DMS79 (cell line): ENCODE data around the gene MDM4.
"Not testable (repeated sequence)": the region's sequence is repeated elsewhere in the genome, so short reads cannot be mapped to it uniquely, and the experiment has no call there.

ENCODE experiments used
- DNase-seq: peaks from one replicate; lab custom pipeline; 2025; lab: John Stamatoyannopoulos, UW

MDM4 gene

DNA sequence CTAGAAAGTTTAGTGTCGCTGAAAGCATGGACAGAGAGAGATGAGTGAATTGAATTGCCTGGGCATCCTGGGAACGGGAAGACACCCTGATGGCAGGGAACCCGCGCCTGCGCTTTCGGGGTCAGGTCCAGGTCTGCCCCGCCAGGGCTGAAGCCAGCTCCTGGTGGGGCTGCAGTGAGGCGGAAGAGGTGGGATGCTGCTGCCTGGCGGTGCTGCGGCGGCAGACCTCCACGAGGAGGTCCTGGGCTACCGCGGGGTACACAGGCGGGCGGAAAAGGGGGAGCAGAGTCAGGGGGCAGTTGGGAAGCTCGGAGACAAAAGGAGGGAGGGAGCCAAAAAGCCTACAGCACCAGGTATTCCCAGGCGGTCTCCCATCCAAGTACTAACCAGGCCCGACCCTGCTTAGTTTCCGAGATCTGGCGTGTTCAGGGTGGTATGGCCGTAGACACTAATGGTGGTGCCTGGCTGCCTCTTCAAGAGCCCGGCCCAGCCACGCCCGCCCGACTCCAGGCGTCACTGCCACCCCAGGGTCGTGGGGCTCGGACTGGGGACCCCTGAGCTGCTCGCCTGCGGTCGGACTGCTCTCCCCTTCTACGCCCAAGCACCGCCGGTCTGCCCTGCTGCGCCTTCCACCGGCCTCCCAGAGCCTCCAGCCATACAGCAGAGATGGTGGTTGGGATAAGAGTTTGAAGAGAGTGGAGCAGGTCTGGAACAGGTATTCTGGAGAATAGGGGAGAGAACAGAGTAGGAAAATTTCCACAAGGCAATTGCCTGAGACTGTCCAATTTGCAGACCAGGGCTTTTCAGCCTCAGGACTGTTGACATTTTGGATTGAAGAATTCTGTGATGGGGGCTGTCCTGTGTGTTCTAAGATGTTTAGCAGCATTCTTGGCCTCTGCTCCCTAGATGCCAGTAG lies 46.1 kb downstream of the MDM4 start:
- DNase-seq = no peak

DNA sequence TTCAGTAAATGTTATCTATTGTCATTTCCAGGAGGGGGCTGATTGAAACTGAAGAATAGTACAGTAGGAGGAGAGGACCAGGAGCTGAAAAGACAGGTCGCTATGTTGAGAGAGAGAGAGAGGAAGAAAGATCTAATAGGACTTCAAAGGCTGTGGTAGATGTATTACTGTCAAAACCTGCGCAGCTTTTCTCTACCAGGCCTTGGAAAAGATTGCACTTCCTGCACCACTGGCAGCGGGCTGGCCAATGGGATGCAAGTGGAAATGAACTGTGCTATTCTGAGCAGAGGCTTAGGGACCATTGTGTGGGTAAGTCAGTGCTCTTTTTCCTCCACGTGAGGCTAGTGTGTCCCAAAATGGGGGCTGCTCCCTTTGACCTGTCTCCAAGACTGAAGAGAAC lies 47.1 kb downstream of the MDM4 start:
- DNase-seq = no peak

DNA sequence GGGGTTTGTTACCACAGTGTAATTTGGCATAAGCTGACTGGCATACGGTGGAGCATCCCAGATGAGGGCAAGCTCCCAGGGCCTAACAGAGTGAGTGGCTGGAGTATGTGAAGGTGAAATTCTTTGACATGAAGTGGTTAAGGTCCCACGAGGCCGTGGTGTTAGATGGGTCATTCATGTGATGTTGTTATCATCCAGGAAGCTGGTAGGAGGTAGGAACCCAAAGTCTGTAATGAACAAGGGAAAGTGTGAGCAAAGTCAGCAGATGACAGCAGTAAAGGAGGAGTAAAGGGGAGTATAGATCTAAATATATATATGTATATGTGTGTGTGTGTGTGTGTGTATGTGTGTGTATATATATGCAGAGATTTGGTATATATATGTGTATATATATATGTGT lies 47.6 kb downstream of the MDM4 start:
- DNase-seq = no peak

DNA sequence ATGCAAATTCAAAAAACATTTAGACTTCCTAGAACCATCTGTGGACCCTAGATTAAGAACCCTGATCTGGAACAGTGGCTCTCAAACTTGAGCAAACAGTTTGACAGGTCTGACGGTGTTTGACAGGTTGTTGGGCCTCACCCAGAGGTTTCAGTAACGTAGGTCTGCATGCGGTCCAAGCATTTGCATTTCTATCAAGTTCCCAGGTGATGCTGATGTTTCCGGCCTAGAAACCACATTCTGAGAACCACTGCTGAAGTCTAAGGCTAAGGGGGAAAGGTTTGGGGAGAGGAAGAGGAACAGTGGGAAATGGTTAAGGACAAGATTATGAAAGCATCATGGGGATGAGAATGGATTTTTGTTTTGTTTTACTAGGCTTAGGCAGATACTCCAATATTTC lies 48.6 kb downstream of the MDM4 start:
- no peak for DNase-seq

DNA sequence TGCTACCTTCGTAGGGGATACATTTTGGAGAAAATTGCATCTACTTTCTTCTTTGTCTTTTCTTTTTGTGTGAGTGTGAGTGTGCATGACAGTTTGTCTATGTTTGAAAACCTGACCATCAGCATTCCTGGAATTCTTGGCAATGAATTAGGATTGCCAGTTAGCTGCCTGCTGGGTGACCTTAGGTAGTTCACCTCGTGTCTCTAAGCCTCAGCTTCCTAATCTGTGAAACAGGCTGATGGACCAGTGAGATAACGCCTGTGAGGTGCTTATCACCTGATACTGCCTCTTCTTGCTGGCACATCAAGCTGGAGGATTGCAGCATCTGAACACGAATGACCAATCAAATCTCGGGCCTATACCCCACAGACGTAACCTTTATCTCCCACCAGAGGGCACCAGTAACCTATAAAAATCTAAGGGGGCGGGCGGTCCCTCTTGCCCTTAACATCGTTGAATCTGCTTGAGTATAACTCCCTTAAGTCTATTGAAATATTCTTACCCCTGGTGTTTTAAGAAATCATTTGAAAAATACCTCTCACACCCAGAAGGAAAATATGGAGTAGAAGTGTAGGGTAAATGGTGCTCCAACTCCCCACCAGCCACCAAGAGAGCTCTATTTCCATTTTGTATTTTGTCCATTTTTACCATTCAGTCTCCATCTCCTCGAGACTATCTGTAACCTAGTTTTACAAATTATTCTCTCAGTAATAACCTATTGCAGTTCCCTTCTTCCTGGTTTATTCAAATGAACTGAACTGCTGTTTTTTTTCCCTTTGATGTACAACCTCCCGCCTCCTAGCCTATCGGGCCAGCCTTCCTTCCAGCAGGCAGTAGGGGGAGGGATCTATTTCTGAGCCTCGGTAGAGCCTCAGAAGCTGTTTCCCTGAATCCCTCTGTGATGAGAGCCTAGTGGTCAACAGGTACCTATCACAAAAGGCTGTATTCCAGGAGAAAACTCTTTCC lies 49.7 kb downstream of the MDM4 start:
- peak; percentile 65 for DNase-seq

DNA sequence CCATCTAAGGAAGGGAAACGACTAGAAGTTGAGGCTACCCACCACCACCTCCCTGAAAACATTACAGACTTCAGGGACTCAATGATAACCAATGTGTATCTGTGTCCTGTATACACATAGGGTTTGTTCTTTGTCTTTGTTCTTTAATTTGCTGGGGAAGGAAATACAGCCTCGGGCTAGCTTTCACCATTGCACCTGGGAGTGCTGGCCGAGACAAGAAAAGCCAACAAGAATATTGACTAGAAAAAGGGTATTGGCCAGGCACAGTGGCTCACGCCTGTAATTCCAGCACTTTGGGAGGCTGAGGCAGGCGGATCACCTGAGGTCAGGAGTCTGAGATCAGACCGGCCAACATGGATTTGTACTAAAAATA lies 50.4 kb downstream of the MDM4 start:
- DNase-seq = no peak

DNA sequence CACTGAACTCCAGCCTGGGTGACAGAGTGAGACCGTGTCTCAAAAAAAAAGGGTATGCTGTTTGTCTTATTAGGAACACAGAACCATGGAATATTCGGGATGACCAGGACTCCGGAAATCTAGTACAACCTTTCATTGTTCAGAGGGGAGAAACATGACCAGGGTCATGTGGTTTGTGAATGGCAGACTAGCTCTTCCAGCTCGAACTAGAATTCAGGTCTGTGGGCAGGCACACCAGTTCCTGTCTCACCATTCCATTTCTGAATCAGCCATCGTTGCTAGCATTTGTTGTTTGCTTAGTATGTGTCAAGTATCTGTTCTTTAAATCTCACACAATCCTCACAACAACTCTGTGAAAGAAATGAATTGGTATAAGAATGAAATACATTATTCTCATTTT lies 50.9 kb downstream of the MDM4 start:
- no peak for DNase-seq

DNA sequence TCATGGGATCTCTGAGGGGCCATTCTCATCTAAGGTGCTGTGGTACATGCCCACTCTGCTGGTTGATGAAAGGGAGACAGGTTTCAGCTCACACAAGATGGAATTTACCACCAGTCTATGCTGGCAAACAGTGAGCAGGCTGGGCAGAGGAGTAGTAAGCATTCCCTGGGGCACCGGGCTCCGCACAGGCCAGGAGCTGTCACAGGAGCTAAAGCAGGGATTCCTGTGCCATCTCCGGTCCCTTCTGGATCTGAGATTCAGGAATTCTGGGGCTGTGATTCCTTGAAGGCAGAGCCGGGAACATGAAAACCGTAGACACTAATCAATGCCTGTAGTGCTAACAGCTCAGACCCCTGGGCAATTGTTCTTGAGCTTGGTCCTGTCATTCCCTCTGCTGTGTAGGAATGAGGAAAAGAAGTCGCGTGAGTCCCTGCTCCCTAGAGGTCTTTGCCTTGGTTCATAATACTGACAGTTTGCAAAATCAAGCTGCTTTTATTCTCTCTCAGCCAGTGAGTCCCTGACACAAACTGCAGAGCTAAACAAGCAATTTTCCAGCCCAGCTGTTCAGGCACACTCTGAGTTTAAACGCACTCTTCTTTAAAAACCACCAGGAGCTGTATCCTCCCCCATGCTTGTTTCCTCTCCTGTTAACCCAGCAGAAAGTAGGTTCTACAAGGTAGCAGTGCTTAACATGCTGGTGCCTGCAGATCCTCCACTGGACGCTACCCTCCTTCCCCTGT lies 52.5 kb downstream of the MDM4 start:
- no peak for DNase-seq

DNA sequence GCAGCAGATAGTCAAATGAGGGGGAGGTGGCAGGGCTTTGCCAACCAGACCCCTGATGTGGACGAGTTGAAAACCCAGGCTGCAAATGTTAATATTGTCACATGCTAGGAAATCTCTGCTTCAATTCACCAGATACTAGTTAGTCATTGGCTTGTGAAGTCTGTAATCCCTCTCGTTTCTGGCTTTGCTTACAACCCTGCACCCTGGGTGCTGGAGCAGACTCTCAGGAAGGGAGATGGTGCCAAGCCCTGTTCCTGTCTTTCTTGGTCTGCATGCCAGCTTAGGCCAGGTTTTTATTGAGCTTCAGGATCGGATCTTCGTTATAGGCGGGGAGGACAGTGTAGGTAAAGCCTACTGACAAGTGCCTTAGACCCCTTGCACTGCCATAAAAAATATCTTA lies 53.3 kb downstream of the MDM4 start:
- no peak for DNase-seq

DNA sequence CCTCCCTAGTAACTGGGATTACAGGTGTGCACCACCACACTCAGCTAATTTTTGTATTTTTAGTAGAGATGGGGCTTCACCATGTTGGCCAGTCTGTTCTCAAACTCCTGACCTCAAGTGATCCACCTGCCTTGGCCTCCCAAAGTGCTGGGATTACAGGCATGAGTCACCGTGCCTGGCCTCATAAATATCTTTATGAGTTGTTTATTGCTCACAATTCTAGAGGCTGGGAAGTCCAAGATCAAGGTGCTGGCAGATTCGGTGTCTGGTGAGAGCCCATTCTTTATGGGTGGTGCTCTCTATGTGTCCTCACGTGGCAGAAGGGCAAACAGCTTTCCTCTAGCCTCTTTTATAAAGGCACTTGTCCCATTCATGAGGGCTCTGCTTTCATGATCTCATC lies 53.8 kb downstream of the MDM4 start:
- DNase-seq = not testable (repeated sequence)

DNA sequence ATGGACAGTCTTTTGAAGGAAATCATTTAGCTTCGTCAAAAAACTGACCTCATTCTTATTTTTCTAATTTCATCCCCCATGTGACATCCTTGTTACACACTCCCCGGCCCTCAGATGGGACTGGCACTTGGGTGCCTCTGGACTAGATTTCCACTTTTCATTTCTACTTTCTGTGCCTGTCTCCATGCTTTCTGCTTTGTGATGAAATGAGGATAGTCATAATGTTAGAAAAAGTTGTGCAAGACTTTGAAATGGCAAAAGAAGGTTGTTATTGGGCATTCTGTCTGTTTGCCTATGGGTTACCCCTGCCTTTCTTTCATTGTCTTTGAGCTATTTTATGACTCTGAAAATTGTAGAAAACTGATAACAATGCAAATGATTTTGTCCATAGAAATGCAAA lies 54.9 kb downstream of the MDM4 start:
- no peak for DNase-seq

DNA sequence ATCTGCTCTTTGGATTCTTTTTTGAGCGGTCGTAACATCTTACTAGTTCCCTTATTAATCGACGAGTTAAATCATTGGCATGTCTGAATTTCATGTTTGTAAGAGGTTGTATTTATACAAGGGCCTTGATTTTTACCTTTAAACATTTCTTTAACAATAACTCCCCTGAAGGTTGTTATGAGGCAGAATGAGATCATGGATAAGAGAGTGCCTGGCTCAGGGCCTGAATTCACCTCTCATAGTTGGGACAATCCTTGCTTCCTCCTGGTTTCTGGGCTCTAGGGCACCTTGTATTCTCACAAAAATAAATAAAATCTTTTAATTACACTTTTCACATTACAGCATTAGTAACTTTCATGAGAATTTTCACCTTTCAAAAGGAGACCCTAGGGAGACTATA lies 55.4 kb downstream of the MDM4 start:
- DNase-seq = no peak

DNA sequence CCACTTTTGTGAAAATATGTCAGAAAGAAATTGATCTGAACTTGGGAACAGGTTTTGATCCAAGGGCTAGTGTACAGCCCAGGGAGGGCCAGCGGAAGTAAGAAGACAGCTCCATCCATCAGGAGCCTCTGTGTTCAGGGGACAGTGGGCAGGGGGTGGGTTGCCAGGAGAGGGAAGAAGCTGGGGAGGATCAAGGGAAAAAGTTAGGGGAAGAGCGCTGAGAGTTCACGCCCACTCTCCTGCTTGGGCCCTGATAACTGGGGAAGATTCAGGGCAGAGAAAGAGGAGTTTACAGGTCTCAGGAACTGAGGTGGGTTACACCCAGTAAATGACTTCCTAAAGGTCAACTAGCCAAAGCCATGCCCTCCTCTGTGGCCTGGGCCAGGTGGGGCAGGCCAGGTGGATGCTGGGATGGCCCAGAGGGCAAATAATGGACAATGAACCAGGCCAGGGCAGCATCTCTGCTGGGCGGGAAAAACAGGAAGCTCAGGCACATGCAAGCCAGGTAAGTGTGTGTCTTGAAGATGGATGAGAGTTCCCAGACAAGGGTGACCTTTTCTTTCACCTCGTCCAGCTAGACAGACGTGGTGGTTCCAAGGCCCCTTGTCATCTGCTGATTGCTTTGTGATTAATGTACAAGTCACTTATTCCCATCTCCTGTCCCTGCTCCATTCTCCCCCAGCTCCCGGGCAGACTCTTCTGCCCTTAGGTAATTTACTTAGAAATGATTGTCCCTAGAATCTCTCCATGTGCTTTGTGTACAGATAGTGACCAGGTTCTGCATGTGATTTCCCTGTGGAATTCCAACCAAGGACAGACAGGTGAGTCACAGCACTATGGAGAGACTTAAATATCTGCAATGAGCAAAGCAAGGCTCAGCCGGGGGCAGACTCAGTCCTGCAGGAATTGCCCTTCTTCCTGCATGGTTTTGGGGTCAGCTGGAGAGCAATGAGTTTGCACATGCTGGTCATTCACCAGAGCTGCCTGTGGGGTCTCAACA lies 57.0 kb downstream of the MDM4 start:
- DNase-seq = no peak

DNA sequence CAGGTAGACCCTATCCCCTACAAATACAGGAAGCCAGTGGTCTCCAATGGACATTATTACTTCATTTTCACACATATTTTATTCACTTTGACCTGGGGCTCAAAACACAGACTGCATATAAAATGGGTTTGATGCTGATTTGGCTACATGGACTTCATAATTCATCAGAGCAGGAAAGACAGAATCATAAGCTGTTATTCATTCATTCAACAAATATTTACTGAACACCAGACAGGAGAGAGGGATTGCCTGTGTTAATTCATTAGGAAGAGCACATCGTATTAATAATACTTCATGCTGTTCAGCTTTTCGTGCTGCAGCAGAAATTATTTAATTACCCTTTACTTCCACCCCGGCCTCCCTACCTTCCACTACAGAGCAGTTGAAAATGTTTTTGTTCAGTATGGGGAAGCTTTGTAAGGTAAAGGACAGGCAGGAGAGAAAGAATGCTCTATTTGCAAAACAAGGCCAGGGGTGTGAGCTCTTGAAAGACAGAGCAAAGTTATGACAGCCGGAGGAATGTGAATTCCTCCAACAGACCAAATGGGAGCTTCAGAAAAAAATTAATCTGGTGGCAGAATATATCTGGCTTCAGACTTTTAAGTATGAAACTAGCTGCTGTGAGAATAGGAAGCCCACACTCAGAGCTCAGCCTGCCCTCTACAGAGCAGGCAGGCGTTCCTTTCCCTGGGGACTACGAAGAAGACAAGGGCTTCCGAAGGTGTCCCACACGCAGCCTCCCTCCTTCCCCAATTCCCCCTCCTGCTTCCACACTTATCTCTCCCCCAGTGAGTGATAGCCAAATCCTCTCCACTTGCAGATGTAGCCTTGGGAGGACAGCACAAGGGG lies 58.0 kb downstream of the MDM4 start:
- DNase-seq = no peak

DNA sequence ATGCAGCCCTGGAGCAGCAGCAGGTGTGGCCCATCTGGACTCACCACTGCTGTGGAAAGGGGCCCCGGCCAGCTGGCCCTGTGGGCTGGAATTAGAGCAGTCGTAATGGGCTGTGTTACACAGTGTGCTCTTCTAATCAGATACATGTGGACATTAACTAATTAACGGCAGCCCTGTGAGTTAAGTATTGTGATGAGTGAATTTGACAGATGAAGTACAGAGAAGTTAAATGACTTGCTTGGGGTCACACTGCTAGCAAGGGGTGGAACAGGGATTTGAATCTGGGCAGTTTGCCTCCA lies 58.6 kb downstream of the MDM4 start:
- no peak for DNase-seq

DNA sequence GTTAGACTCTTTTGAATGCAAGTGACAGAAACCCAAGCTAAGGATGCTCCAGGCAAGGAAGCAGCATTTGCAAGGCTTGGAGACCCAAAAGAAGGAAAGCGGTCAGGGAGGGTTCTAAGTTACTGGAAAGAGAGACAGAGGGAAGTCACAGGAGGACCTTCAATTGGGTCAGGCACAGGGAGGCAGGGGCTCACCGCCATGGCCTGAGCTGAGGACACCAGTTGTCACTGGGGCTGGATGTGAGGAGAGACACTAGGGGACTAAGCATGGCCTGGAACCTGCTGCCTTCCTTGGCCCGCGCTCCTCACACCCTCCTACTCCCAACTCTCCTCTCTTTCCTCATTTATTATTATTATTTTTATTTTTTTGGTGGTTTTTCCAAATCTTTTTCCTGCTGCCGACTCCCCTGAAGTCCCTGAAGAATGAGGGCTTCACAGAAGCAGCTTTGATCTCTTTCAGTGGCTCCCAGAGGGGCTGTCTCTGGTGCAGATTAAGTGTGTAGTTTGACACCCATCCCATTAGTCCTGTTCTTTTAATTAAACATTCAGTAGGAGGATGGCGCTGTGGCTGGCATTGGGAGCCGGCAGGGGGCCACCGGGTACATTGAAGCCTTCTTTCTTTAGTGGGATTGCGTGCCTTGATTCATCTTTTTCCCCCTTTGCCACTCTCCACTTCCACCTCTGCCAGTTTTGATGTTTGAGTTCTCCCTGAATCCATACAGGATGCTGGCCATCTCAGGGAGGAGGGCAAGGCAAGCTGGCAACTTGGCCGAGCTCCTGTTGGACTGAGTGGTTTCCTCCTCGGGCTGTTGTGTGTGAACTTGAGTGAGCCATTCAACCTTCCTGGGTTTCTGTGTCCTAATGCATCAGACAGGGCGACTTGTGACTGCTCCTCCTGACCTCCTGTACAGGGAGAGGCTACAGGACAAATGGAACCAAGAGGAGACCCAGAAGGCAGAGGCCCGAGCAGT lies 59.3 kb downstream of the MDM4 start:
- no peak for DNase-seq

DNA sequence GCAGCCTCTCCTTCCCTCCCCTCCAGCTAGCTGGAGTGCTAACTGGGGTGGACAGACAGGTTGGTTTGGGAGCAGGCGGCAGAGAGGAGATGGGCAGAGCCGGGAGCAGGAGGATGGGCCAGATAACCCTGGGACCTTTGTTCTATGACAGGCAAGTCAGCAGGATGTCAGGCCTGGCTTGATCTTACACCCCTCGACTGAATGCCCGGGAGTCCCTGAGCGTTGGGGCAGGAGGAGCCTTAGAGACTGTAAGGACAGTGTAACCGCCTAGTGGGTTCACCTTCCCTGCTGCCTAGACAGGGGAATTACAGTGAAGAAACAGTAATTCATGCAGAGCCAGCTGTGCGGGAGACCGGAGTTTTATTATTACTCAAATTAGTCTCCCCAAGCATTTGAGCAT lies 60.2 kb downstream of the MDM4 start:
- DNase-seq = no peak

DNA sequence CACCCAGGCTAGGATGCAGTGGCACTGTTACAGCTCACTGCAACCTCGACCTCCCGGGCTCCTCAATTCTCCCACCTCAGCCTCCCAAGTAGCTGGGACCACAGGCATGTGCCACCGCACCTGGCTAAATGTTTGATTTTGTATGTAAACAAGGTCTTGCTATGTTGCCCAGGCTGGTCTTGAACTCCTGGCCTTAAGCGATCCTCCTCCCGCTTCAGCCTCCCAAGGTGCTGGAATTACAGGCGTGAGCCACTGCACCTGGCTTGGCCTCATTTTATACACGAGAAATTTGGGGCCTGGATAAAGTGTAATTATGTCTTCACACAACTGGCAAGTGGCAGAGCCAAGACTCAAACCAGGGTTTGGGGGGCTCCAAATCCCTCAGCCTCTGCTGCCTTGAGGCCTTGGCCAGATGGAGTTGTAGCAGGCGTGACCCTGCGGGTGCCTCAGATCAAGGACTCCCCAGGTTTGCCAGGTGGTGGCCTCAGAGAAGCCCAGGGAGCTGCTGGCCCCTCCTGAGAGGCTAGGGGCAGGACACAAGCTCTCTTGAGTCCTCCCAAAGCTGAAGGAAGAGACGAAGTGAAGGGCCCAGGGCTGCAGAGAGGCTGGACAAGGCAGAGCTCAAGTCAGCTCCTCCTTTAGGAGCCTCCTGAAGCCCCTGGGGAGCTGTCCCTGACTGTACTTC lies 61.7 kb downstream of the MDM4 start:
- DNase-seq = no peak
